HG02623 (cell line): ENCODE measurements around the gene CDV3.
"Not testable (repeated sequence)": the region's sequence is repeated elsewhere in the genome, so short reads cannot be mapped to it uniquely, and the experiment has no call there.

ENCODE experiments used
- ATAC-seq: cut with Tn5 transposase; IDR thresholded peaks from one replicate; pipeline ENCODE4 v1.9.1; 2021; ENCODE audit warnings: moderate library complexity; ENCODE audit not compliant: unreplicated experiment

The CDV3 gene, protein sequence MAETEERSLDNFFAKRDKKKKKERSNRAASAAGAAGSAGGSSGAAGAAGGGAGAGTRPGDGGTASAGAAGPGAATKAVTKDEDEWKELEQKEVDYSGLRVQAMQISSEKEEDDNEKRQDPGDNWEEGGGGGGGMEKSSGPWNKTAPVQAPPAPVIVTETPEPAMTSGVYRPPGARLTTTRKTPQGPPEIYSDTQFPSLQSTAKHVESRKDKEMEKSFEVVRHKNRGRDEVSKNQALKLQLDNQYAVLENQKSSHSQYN

DNA sequence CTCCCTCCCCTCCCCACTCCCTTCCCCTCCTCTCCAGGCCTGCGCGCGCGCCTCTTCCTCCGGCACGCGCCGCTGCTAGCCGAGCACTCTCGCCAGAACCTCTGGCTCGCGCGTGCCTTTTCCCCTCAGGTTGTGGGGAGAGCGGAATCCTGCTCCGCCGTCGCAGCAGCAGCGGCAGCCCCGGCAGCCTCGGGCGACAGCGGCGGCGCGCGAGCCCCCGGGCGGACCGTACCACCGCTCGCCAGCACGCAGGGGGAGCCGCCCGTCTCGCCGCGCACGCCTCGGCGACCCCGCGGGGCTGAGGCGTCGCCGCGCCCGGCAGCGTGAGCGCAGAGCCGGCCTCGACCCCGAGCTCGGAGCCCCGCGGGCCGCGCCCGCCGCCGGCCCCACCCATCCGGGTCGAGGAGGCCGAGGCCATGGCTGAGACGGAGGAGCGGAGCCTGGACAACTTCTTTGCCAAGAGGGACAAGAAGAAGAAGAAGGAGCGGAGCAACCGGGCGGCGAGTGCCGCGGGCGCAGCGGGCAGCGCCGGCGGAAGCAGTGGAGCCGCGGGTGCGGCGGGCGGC is at the start of gene CDV3:
CDV3 (plus strand) TSS at position 58 of the 566 bp plus-strand sequence; CDS start at position 417, 359 bp downstream.
- peak; percentile 19 for ATAC-seq

DNA sequence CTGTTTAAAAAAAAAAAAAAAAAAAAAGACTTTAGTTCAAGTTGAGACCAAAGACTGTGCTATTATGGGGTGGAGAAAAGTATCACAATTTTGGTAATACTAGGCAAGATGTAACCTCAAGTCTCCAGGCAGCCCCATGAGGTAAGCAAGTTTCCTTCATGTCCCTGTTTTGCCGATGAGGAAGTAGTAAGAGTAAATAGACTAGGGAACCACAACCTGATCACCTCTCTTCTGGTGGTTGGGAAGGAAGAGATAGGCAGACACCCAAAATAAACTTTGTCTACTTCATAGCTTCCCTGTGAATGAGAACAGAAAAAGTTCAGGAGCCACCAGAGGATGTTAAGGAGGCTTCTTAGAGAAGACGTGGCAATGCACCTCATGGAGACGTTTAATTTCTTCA is 49.7 kb upstream of the CDV3 start:
- not testable (repeated sequence) for ATAC-seq

DNA sequence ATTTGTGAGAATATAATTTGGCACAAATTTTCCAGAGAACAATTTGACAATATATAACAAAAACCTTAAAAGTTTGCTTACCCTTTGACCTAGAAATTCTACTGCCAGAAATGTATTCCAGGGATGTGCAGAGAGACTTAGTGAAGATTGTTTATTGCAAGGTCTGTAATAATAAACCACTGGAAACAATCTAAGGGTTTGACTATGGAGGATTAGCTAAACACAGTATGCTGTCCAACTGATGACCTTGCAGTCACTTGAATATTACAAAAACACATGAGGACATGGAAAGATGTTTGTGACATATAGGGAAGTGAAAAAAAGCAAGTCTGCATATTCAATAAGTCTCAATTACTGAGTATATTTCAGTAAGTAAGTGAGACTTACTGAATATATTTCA is 48.1 kb upstream of the CDV3 start:
- ATAC-seq = no peak

DNA sequence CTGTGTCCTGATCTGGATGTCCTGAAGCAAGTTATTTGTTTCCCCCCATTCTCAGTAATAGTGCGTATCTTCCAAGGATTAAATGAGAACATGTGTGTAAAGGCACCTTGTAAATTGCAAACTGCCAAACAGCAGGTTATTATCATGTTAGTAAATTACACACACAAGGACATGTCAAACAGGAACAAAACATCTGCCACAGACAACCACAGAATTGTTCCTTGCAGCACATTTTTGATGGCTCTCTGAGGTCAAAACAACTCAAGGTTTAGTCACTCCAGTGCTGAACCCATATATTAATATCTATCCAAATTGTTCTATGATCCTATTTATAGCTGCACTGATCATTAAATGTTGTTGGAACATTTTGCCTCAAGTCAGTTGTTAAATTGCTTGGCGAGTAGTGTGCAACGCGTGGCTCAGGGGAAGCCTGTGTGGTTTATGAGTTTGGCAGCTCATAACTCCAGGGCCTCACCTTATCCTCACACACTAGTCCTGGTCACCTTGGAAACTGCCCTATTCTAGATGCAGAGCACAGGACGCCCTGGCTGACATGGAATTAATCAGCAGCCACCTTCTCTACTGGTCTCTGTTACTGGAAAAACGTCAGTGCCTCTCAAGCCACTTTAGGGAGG is 46.3 kb upstream of the CDV3 start:
- ATAC-seq = no peak

DNA sequence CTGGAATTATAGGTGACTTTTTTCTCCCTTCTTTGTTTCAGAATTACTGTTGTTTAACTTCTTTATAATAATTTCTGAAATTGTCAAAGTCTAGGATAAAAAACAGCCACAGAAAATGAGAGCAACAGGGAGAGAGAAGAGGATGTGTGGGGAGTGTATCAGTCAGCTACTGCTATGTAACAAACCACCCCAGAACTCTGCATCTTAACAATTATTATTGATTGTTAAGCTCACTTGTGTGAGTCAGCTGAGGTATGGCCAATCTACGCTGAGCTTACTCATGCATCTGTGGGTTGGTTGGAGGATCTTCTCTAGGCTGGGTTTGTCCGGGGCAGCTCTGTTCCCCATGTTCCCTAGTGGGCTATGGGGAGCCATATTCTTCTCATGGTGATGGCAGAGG is 43.7 kb upstream of the CDV3 start:
- no peak for ATAC-seq

DNA sequence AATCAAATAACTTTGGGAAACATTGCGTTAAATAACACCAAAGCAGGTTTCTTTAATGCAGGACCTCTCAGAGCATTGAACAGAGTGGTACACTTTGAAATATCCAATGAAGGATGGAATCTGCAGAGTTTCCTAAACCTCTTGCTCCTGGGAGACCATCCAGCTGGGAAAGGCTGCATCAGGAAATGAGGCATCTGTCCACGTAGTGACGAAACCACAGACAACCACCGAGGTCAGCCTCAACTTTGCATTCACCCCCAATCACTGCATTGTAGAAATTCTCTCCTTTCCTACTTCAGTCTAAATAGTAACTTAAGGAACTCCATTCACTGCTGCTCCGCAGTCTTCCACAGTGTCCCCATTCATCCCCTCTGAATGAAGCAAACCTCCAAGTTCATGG is 41.5 kb upstream of the CDV3 start:
- no peak for ATAC-seq

DNA sequence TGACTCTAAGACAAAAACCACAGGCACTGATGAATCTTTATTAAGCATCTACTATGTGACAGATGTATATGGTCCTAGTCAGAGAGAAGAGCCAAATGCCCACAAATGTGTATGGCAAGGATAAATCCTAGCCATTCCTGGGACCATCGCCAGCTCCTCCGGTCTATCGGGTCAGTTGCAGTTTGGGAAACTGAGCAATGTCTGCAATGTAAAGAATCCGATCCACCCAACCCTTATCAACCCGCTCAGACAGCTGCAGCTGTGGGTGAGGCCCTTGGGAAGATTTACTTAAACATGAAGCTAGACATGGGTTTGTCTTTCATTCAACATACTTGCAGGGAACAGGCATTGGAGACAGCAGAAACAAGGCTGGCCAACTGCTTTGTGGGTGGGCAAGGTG is 40.5 kb upstream of the CDV3 start:
- ATAC-seq = no peak

DNA sequence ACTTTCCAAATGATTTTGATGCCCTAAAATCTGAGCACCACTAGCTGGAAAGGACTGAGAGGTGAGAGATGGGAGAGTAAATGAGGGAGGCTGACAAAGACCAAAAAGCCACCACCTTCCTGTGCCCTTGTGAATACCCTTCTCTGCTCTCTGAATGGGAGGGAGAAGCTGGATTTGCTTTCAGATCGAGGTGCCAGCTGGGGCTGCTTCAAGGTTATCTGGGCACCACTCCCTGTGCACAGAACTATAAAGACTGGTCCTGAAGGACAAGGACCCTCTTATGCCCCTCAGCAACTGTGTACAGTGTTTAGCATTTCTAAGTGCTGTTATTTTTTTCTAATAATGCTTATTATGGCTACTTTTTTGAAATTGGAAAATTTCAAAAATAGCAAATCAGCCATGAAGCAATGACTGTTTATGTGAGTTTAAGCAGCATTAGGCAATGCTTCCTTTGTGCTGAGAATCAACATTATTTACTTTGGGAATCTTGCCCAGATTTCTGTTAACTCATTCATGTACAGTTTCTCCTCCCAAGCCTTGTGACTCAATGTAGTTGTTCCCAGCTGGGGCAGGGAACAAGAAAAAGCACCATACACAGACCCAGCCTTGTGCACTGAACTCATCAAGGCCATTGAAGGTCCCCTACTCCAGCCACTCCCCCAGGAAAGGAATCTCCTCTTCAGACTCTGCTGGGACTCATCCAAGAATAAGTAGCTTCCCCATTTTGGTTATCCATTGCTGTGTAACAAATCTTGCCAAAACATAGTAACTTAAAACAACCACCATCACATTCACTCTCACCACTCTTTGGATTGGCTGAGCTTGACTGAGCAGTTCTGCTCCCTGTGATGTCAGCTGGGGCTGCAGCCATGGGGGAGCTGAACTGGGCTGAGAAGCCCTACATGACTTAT is 37.3 kb upstream of the CDV3 start:
- no peak for ATAC-seq

DNA sequence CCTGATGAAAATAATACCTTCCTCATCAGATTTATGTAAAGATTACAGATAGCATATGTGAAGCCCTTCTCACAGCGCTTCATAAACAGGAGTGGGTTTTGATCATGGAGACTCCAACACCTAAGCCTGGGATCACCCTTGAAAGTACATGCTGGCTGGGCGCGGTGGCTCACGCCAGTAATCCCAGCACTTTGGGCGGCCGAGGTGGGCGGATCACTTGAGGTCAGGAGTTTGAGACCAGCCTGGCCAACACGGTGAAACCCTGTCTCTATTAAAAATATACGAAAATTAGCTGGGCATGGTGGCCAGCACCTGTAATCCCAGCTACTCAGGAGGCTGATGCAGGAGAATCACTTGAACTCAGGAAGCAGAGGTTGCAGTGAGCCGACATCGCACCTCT is 36.4 kb upstream of the CDV3 start:
- ATAC-seq = not testable (repeated sequence)

DNA sequence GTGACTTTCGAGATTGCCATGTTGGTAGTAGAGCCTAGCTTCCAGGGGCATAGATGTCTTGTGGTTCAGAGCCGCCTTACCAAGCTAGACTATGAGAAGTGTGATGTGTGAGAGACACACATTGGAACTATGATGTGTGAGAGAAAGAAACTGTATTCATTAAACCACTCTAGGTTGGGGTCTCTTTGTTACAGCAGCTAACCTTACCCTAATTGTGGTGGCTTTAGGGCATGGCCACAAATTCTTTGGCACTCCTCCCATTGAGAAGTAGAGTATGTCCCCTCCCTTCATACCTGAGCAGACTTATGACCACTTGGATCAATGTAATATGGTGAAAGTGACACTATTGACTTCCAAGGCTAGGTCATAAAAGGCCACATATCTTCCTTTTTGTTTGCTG is 35.3 kb upstream of the CDV3 start:
- ATAC-seq = no peak

DNA sequence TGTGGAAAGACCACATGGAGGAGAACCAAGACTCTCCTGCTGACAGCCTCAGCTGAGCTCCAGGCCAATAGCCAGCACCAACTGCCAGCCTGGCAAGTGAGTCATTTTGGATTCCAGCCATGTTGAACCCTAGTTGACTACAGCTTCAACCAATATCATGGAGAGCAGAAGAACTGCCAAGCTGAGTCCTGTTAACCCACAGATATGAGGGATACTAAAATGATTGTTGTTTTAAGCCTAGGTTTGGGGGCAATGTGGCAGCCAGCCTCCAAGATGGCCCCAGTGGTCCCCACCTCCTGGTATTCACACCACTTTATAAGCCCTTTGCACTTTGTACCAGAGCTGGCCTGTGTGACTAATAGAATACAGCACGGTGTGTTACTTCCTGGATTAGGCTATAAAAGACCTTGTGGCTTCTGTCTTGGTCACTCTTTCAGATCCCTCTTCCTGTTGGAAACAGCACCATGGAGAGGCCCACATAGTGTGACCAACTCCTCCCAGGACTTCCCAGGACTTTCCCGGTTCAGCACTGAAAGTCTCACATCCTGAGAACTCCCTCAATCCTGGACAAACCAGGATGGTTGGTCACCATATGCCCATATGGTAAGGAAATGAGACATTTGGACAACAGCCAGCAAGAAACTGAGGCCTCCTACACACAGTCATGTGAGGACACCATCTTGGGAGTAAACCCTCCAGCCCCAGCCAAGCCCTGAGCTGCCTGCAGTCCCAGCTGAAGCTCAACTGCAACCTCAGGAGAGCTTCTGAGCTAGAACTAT is 32.4 kb upstream of the CDV3 start:
- ATAC-seq = no peak

DNA sequence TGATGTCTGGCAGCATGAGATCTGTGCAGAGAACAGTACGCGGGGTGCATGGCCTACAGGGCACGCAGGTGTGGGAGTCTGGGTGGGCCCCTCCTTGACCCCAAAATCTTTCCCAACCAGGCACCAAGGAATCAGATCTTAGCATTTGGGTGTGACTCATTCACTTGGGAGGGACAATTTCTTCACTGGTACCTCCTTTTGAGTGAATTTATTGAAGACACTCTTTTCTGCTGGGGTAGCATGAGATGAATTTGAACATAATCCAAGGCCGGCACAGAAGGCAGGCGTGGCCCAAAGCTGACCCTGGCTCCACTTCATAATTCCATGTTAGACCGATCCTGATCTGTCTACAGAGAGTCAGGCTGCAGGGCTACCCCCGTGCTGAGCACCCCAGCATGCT is 30.6 kb upstream of the CDV3 start:
- ATAC-seq = no peak

DNA sequence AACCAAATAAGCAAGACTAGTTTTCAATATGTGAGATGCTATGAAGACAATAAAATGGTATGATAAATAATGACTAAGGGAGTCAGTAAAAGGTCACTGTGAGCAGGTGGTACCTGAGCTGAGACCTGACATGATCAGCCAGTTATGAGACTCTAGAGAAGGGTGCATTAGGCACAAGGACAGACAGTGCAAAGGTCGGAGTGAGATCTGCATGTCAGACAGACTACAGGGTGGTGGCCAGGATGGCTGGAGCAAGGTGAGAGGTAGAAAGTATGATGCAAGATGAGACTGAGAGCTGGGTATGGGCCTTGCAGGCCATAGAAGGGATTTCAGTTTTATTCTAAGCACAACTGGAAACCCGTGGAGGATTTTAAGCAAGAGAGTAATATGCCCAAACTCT is 28.5 kb upstream of the CDV3 start:
- not testable (repeated sequence) for ATAC-seq

DNA sequence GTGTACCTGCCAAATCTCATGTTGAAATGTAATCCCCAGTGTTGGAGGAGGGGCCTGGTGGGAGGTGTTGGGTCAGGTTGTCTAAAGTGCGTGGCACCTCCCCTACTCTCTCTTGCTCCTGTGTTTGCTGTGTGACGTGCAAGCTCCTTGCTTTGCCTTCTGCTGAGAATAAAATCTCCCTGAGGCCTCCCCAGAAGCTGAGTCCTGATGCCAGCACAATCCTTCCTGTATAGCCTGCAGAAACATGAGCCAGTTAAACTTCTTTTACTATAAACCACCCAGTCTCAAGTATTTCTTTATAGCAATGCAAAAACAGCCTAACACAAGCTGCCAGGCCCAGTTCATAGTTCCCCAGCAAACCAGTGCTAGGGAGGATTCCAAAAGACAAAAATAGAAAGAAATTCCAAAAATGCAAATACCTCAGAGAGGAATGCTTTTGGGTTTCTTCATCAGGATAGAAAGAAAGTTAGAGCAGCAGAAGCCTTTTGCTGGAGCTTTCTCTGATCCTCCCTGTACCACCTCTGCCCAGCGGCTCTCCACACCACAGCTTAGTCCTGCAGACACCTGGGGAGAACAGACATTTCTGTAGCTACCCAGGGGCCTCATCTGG is 25.9 kb upstream of the CDV3 start:
- no peak for ATAC-seq

DNA sequence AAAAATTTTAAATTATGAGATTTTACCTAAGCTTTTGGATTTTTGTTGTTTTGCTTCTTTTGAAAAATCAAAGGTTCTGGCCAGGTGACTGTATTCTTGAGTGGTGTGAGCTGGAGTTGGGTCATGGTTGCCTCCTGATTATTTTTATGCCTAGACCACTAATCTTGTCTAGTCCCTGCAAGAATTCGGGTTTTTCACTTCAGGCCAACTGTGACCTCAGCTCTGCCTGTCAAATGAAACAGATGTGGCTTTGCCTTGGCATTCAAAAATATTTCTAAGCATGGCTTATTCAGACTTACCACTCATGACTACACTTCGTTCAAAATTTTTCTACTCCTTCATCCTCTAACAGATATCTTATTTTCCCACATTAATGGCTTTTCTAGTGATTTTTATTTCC is 25.4 kb upstream of the CDV3 start:
- ATAC-seq = no peak

DNA sequence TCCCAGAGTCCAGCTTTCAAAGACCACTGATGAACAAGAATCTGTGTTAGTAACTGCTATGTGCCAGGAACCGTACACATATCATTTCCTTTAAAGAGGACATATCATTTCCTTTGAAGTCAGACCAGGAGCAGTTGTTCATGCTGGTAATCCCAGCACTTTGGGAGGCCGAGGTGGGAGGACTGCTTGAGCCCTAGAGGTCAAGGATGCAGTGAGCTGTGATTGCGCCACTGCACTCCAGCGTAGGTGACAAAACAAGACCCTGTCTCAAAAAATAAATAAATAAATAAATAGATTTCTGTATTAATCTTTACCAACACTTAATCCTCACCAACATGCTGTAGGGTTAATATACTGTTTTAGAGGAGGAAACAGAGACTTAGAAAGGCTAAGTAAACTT is 23.9 kb upstream of the CDV3 start:
- no peak for ATAC-seq

DNA sequence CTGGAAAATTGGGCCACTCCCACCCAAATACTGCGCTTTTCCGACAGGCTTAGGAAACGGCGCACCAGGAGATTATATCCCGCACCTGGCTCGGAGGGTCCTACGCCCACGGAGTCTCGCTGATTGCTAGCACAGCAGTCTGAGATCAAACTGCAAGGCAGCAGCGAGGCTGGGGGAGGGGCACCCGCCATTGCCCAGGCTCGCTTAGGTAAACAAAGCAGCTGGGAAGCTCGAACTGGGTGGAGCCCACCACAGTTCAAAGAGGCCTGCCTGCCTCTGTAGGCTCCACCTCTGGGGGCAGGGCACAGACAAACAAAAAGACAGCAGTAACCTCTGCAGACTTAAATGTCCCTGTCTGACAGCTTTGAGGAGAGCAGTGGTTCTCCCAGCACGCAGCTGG is 21.9 kb upstream of the CDV3 start:
- not testable (repeated sequence) for ATAC-seq

DNA sequence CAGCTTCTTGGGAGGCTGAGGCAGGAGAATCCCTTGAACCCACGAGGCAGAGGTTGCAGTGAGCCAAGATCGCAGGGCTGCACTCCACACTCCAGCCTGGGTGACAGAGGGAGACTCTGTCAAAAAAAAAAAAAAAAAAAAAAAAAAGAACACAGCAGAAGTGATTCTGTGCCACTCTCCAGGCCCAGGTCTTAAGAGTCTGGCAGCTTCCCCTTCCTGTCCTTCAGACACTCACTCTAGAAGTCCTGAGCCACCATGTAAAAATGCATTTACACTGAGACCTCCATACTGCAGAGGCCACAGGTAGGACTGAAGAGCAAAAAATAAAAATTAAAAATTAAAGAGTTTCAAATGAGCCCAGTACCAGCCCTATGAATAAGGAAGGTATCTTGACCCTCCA is 11.8 kb upstream of the CDV3 start:
- no peak for ATAC-seq

DNA sequence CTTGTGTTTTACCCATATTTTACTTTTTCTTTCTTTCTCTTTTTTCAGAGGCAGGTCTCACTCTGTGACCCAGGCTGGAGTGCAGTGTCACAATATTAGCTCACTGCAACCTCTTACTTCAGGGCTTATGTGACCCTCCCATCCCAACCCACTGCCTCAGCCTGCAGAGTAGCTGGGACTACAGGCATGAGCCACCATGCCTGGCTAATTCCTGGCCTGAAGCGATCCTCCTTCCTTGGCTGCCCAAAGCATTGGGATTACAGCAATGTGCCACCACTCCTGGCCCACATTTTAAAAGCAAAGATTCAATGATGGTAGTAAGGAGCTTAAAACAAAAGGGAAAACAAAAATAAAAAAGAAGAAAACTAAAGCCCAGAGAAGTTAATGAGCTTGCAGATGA is 11.1 kb upstream of the CDV3 start:
- ATAC-seq = no peak

DNA sequence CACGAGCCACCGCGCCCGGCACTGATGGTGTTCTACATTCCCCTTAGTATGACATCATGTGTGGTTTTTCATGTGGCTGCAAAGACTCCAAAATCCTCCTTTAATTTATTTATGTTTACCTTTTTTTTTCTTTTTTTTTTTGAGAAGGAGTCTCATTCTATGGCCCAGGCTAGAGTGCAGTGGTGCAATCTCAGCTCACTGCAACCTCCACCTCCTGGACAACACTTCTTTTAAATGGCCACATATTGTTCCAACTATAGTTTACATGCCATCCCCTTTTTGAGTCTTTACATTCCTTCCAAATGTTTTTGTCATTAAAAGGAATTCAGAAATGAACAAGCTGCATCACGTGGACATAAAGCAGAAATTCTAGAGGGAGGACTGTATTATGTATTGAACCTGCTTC is 10.3 kb upstream of the CDV3 start:
- no peak for ATAC-seq
